RWPE2 (cell line): ENCODE results near the gene NEK7.

Experiments used
- ATAC-seq: fragments of 200-7000 bp; cut with Tn5 transposase; 3 replicates; pipeline ENCODE4 v1.9.1; 2021; ENCODE audit warnings: low read depth
- DNase-seq: peaks from one replicate; pipeline ENCODE4 v3.0.0-alpha.2; 2020; ENCODE audit warnings: low spot score
- H3K27ac ChIP-seq: fragments of 450-650 bp; 2 replicates; pipeline ENCODE4 v1.5.1; 2017; ENCODE audit warnings: mild to moderate bottlenecking; ENCODE audit not compliant: poor library complexity, severe bottlenecking
- H3K27me3 ChIP-seq: fragments of 250-450 bp; sonication (Bioruptor Pico); 2 replicates; pipeline ENCODE4 v1.5.1; 2021; ENCODE audit warnings: mild to moderate bottlenecking, moderate library complexity; ENCODE audit not compliant: insufficient read depth, poor library complexity, severe bottlenecking
- H3K36me3 ChIP-seq: fragments of 250-450 bp; sonication (Bioruptor Pico); 2 replicates; pipeline ENCODE4 v1.5.1; 2020; ENCODE audit warnings: low read depth, mild to moderate bottlenecking, moderate library complexity
- H3K4me1 ChIP-seq: fragments of 250-450 bp; sonication (Bioruptor Pico); 2 replicates; pipeline ENCODE4 v1.5.1; 2021; ENCODE audit warnings: mild to moderate bottlenecking, moderate library complexity; ENCODE audit not compliant: insufficient read depth, poor library complexity, severe bottlenecking
- H3K4me3 ChIP-seq: fragments of 250-450 bp; sonication (Bioruptor Pico); 2 replicates; pipeline ENCODE4 v1.5.1; 2021; ENCODE audit warnings: mild to moderate bottlenecking, moderate library complexity; ENCODE audit not compliant: severe bottlenecking
- H3K9me3 ChIP-seq: fragments of 250-450 bp; sonication (Bioruptor Pico); 2 replicates; pipeline ENCODE4 v1.5.1; 2021; ENCODE audit warnings: mild to moderate bottlenecking, moderate library complexity; ENCODE audit not compliant: severe bottlenecking
- CTCF ChIP-seq: fragments of 450-650 bp; IDR thresholded peaks from one replicate; pipeline ENCODE4 v1.5.1; 2017; ENCODE audit warnings: mild to moderate bottlenecking, moderate library complexity; ENCODE audit not compliant: poor library complexity, severe bottlenecking

NEK7 gene

DNA sequence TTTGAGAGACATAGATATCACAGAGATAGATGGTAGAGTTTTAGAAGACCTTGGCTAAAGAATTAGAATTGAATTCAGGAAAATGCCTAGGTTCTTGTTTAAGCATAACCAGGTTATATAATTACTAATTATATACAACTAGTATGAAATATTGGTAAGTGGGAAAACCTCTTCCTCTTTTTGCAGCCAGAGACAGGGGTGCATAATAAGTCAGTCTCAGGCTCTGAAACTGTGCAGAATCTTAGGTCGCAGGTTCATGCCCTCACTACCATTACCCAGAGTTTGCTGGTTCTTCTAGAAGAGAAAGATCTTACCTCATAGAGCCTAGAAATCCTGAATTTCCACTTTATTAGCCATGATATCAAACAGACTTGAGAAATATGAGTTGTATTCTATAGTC is 183.3 kb downstream of the NEK7 start:
- no peak for DNase-seq
- no peaks in the 10 kb centered on the region for H3K9me3 ChIP-seq
- no peaks in the 10 kb centered on the region for H3K27me3 ChIP-seq
- H3K36me3 ChIP-seq, result no peaks in the 10 kb centered on the region
- no peak overlapping the region for H3K4me3 ChIP-seq
- ATAC-seq, result no peak
- no peaks in the 10 kb centered on the region for H3K4me1 ChIP-seq
- TF ChIP-seq CTCF, result no peak
- no peak overlapping the region for H3K27ac ChIP-seq

- no peak for DNase-seq
- no peak for ATAC-seq
- Histone ChIP-seq H3K4me1 (no peaks in the 10 kb centered on the region), H3K36me3 (no peaks in the 10 kb centered on the region), H3K9me3 (no peaks in the 10 kb centered on the region), H3K4me3 (no peak overlapping the region), H3K27ac (no peak overlapping the region), H3K27me3 (no peaks in the 10 kb centered on the region)
- no peak for TF ChIP-seq CTCF
Observed at GRCh38 chr1:198346178-198346577, 189.4 kb downstream of the NEK7 start.

DNA sequence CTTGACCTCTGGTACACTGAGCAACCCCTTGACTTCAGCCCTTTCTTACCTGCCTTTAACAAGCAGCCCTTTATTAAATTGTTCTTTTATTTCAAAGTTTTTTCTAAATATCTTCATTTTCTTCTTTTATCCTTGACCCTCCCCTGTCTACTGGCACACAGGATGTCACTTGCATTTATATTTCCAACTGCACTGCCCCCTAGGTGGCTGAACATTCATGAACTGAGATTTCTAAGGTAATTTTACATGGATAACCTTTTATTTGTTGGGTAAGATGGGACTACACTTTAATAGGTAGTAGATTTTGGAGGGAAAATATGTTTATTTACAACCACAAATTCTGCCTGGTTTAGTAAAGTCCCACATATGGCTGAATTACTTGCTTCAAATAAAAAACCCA is 193.7 kb downstream of the NEK7 start:
- Histone ChIP-seq H3K4me3 (no peak overlapping the region), H3K27ac (no peak overlapping the region), H3K9me3 (no peaks in the 10 kb centered on the region), H3K4me1 (no peaks in the 10 kb centered on the region), H3K27me3 (no peaks in the 10 kb centered on the region), H3K36me3 (no peaks in the 10 kb centered on the region)
- no peak for DNase-seq
- TF ChIP-seq CTCF, result peak; percentile 29
- ATAC-seq, result no peak

DNA sequence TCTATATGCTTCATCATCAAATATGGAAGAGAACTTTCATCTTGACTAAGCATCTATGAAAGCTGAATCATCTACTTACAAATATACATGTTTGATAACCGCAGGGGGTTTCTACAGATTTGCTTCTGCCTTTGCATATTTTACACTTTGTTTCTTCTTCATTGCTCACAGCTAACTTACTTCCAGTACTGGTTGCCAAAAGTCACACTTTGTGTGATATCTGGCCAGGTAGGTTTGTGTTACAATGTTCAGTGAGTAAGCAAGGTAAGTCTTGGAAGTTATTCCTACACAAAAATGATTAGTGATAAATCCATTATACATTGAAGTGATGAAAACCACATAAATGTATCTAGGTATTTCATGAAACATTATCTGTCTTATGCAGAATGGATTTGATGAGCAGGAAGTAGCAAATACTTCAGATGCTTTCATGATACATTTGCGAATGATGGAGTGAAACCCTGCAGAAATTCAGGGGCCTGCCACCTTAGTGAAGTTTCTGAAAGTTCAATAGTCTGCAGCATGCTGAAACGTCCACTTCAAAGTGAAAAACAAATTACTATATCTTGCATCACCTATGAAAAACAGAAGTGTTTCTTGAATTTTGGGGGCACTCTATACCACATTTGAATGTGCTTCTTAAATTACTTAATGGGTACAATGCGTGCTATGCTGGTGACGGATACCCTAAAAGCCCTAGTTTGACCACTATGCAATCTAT is 196.3 kb downstream of the NEK7 start:
- H3K27ac ChIP-seq, result no peak overlapping the region
- ATAC-seq (no peak), DNase-seq (no peak)
- H3K36me3 ChIP-seq, result no peaks in the 10 kb centered on the region
- TF ChIP-seq CTCF, result no peak
- no peaks in the 10 kb centered on the region for H3K27me3 ChIP-seq
- no peaks in the 10 kb centered on the region for H3K4me1 ChIP-seq
- no peaks in the 10 kb centered on the region for H3K9me3 ChIP-seq
- no peak overlapping the region for H3K4me3 ChIP-seq

- TF ChIP-seq CTCF, result no peak
- H3K27me3 ChIP-seq, result no peaks in the 10 kb centered on the region
- no peaks in the 10 kb centered on the region for H3K4me1 ChIP-seq
- ATAC-seq, result no peak
- H3K9me3 ChIP-seq, result no peaks in the 10 kb centered on the region
- no peaks in the 10 kb centered on the region for H3K36me3 ChIP-seq
- DNase-seq, result no peak
- H3K4me3 ChIP-seq, result no peak overlapping the region
- H3K27ac ChIP-seq, result no peak overlapping the region
Observed at GRCh38 chr1:198357937-198358336, 201.1 kb downstream of the NEK7 start.
